OCI-LY3 (cell line): ENCODE results near the gene TRPC4AP.

Experiments used
- CTCF ChIP-seq: fragments of 200-600, 300-600 bp; sonication (generic); IDR thresholded peaks from 2 replicates; pipeline ENCODE4 v1.5.1; 2014; ENCODE audit warnings: antibody characterized with exemption, low read length, low read depth
- EZH2phosphoT487 ChIP-seq: fragments of 200-600 bp; shearing (Covaris generic); IDR thresholded peaks from 2 replicates; pipeline ENCODE4 v1.6.1; 2018; ENCODE audit warnings: antibody characterized with exemption, mixed run types, low read depth

DNA sequence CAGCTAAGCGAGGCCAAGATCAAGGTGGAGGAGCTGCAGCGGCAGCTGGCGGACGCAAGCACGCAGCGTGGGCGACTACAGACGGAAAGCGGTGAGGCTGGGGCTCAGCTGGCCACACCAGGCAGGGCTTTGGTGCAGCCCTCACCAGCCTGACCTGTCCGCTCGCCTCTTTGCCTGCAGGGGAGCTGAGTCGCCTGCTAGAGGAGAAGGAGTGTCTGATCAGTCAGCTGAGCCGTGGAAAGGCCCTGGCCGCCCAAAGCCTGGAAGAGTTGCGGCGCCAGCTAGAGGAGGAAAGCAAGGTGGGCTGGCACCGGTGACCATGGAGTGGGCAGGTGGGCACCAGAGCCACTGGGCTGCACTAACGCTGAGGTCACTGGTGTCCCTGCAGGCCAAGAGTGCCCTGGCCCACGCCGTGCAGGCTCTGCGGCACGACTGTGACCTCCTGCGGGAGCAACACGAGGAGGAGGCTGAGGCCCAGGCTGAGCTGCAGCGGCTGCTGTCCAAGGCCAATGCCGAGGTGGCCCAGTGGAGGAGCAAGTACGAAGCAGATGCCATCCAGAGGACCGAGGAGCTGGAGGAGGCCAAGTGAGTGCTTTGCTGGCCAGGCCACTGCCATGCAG, 94.2 kb downstream of the TRPC4AP start:
- TF ChIP-seq CTCF (no peak), EZH2phosphoT487 (no peak)
